HepG2 (cell line): ENCODE data around the gene FGA.

Experiments
- HNRNPL ChIP-seq: fragments of 200-400 bp; formaldehyde crosslinking; IDR thresholded peaks from 2 replicates; pipeline ENCODE4 v1.6.1; 2017; ENCODE audit warnings: mild to moderate bottlenecking, low read depth, low read length
- TP53 ChIP-seq: sonication (generic); formaldehyde crosslinking; conservative IDR thresholded peaks from 2 replicates; pipeline ENCODE4 v1.4.0; 2020; ENCODE audit warnings: missing genetic modification reagents
- ZFYVE20 ChIP-seq: sonication (generic); formaldehyde crosslinking; IDR thresholded peaks from 2 replicates; pipeline ENCODE4 v1.8.0; 2023; ENCODE audit warnings: low read depth, mild to moderate bottlenecking, moderate library complexity, missing genetic modification reagents, borderline replicate concordance
- ZNF138 ChIP-seq: sonication (generic); formaldehyde crosslinking; IDR thresholded peaks from 2 replicates; pipeline ENCODE4 v1.5.0; 2020; ENCODE audit warnings: mild to moderate bottlenecking, low read depth, missing genetic modification reagents
- ZNF644 ChIP-seq: IDR thresholded peaks from 2 replicates; pipeline ENCODE4 v1.6.1; 2016; ENCODE audit warnings: low read depth
- TF ChIP-seq, protein P1 (sequence below): IDR thresholded peaks from 2 replicates; pipeline ENCODE4 v1.6.1; 2012; ENCODE audit warnings: inconsistent platforms

DNA sequence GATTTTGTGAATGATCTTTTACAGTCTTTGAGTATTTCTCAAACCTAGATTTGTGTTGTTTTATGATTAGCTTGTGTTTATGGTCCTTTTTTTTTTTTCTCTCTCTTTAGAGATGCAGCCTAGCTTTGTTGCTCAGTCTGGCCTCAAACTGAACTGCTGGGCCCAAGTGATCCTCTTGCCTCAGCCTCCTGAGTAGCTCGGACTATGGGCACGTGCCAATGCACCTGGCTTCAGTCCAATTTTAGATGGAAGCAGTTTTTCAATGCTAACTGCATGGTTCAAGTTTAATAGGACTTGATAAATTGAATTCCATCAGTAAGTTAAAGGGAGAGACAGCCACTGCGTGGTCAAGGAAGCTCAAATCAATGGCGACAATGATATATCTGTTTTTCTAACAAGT is 25.7 kb upstream of the FGA start:
- no peak for TF ChIP-seq ZNF138
- TF ChIP-seq ZFYVE20 = no peak
- TF ChIP-seq TP53 (CRISPR knock-in tag) = no peak
- TF ChIP-seq ZNF644 (CRISPR knock-in tag) = no peak
- TF ChIP-seq, protein P1, sequence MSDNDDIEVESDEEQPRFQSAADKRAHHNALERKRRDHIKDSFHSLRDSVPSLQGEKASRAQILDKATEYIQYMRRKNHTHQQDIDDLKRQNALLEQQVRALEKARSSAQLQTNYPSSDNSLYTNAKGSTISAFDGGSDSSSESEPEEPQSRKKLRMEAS = no peak
- no peak for TF ChIP-seq HNRNPL
